Measurements from ENCODE around the gene SRR. TPM values are rescaled to one million over a fixed set of nuclear protein-coding genes. Genes with fewer than 3 reads are reported as not detected.

Gene SRR
- total RNA-seq, 1 donor from 2014 or later, result 16.3 TPM

GRCh38 chr17:2271985-2272702 is 31.6 kb upstream of the SRR start:
- Mint-ChIP-seq H3K27ac (ENCODE audit: unreplicated experiment) (no peak overlapping the region), H3K4me1 (ENCODE audit: unreplicated experiment) (no peaks in the 10 kb centered on the region), H3K9me3 (ENCODE audit: unreplicated experiment) (no peaks in the 10 kb centered on the region), H3K27me3 (ENCODE audit: unreplicated experiment) (no peaks in the 10 kb centered on the region), H3K36me3 (ENCODE audit: unreplicated experiment) (peaks cover 24% of the 10 kb centered on the region), H3K4me3 (ENCODE audit: unreplicated experiment) (no peak overlapping the region)
- no peak for TF ChIP-seq CTCF (IDR thresholded peaks at IDR 0.05)
- DNase-seq (ENCODE audit: extremely low spot score, unreplicated experiment), result no peak

- Mint-ChIP-seq H3K36me3 (ENCODE audit: unreplicated experiment) (peaks cover 31% of the 10 kb centered on the region), H3K9me3 (ENCODE audit: unreplicated experiment) (no peaks in the 10 kb centered on the region), H3K27me3 (ENCODE audit: unreplicated experiment) (no peaks in the 10 kb centered on the region), H3K4me3 (ENCODE audit: unreplicated experiment) (no peak overlapping the region), H3K27ac (ENCODE audit: unreplicated experiment) (no peak overlapping the region), H3K4me1 (ENCODE audit: unreplicated experiment) (no peaks in the 10 kb centered on the region)
- no peak for TF ChIP-seq CTCF (IDR thresholded peaks at IDR 0.05)
- no peak for DNase-seq (ENCODE audit: extremely low spot score, unreplicated experiment)
Measured at GRCh38 chr17:2274414-2274813, 29.3 kb upstream of the SRR start.

- no peak for DNase-seq (ENCODE audit: extremely low spot score, unreplicated experiment)
- Mint-ChIP-seq H3K4me1 (ENCODE audit: unreplicated experiment) (no peaks in the 10 kb centered on the region), H3K9me3 (ENCODE audit: unreplicated experiment) (no peaks in the 10 kb centered on the region), H3K36me3 (ENCODE audit: unreplicated experiment) (peaks cover 26% of the 10 kb centered on the region), H3K27me3 (ENCODE audit: unreplicated experiment) (no peaks in the 10 kb centered on the region), H3K27ac (ENCODE audit: unreplicated experiment) (no peak overlapping the region), H3K4me3 (ENCODE audit: unreplicated experiment) (no peak overlapping the region)
- no peak for TF ChIP-seq CTCF (IDR thresholded peaks at IDR 0.05)
Measured at GRCh38 chr17:2275722-2276121, 28.0 kb upstream of the SRR start.

GRCh38 chr17:2277429-2278170 is 26.1 kb upstream of the SRR start:
- DNase-seq (ENCODE audit: extremely low spot score, unreplicated experiment), result no peak
- no peak for TF ChIP-seq CTCF (IDR thresholded peaks at IDR 0.05)
- H3K4me1 Mint-ChIP-seq (ENCODE audit: unreplicated experiment), result peaks cover 2% of the 10 kb centered on the region
- H3K9me3 Mint-ChIP-seq (ENCODE audit: unreplicated experiment), result no peaks in the 10 kb centered on the region
- no peaks in the 10 kb centered on the region for H3K27me3 Mint-ChIP-seq (ENCODE audit: unreplicated experiment)
- H3K4me3 Mint-ChIP-seq (ENCODE audit: unreplicated experiment), result no peak overlapping the region
- peaks cover 38% of the 10 kb centered on the region for H3K36me3 Mint-ChIP-seq (ENCODE audit: unreplicated experiment)
- no peak overlapping the region for H3K27ac Mint-ChIP-seq (ENCODE audit: unreplicated experiment)

GRCh38 chr17:2279707-2280106 is 24.0 kb upstream of the SRR start:
- TF ChIP-seq CTCF (IDR thresholded peaks at IDR 0.05), result no peak
- Mint-ChIP-seq H3K36me3 (ENCODE audit: unreplicated experiment) (peaks cover 39% of the 10 kb centered on the region), H3K4me3 (ENCODE audit: unreplicated experiment) (no peak overlapping the region), H3K9me3 (ENCODE audit: unreplicated experiment) (no peaks in the 10 kb centered on the region), H3K27me3 (ENCODE audit: unreplicated experiment) (no peaks in the 10 kb centered on the region), H3K27ac (ENCODE audit: unreplicated experiment) (no peak overlapping the region), H3K4me1 (ENCODE audit: unreplicated experiment) (peaks cover 2% of the 10 kb centered on the region)
- no peak for DNase-seq (ENCODE audit: extremely low spot score, unreplicated experiment)
